GM18511 (cell line): ENCODE measurements around the gene ACER3.
A peak's percentile ranks its signal among the peaks of the same experiment; 100 is the strongest.
"Not testable (repeated sequence)": the region's sequence is repeated elsewhere in the genome, so short reads cannot be mapped to it uniquely, and the experiment has no call there.

Source experiments
- ATAC-seq: cut with Tn5 transposase; IDR thresholded peaks from one replicate; pipeline ENCODE4 v1.9.1; 2021; ENCODE audit warnings: mild to moderate bottlenecking, moderate library complexity; ENCODE audit not compliant: unreplicated experiment

ACER3 gene

DNA sequence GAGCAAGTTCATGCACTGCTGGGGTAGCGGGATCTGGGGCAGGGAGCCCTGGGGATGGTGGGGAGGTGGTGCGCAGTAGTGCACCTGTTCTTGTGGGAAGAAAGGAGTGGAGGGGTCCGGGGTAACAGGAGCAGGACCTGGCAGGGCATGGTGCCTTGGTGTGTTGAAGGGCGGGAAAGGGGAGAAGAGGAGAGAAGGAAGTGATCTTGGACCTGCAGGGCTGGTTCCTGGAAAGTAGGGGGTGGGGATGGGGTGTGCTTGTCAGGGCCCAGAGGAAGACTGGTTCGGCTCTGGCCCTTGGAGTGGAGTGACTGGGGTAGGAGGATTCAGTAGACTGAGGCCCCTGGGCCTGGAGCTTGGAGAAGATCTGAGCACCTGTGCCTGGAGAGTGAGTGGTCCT lies 195.2 kb downstream of the ACER3 start:
- ATAC-seq = no peak

DNA sequence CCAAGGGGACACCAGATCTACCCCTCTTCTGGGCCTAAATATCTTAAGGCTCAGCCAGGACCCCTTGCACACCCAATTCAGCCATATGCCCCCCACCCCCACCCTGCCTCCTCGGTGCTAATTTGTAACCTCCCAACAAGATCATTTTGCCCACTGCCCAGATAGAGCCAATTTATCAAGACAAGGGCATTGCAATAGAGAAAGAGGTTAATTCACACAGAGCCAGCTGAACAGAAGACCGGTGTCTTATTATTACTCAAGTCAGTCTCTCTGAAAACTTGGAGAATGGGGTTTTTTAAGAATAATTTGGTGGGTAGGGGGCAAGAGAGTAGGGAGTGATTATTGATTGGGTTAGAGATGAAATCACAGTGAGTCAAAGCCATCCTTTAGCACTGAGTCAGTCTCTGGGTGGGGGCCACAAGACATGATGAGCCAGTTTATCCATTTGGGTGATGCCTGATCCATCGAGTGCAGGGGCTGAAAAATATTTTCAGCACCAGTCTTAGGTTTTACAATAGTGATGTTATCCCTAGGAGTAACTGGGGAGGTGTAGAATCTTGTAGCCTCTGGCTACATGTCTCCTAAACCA lies 196.2 kb downstream of the ACER3 start:
- no peak for ATAC-seq

DNA sequence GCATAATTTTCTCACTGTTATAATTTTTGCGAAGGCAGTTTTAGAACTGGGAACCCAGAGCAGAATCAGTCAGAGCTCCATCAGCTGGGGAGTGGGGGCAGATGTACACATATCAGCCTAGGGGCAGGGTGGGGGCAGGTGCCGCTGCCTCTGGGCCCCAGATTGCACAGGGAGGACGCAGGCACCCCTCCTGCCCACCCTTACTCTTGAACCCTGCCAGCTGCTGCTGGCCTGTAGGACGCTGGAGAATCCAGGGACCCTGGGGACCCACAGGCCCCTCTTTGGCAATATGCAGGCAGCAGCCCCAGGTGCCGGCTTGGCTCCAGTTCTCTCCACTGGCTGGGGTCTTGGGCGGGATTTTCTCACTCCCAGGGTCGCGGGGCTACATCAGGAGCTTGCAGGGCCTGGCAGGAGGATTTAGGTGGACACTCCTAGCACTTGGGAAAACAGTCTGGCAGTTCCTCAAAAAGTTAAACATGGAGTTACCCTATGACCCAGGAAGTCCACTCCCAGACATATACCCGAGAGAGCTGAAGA lies 197.3 kb downstream of the ACER3 start:
- no peak for ATAC-seq

DNA sequence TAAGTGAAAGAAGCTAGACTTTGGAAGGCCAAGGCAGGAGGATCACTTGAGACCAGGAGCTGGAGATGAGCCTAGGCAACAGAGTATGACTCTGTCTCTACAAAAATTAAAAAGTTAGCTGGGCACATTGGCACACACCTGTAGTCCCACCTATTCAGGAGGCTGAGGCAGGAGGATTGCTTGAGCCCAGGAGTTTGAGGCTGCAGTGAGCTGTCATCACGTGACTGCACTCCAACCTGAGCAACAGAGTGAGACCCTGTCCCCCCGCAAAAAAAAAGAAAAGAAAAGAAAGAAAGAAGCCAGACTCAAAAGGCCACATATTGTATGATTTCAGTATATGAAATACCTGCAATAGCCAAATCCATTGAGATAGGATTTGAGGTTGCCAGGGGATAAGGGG lies 198.2 kb downstream of the ACER3 start:
- ATAC-seq = no peak

DNA sequence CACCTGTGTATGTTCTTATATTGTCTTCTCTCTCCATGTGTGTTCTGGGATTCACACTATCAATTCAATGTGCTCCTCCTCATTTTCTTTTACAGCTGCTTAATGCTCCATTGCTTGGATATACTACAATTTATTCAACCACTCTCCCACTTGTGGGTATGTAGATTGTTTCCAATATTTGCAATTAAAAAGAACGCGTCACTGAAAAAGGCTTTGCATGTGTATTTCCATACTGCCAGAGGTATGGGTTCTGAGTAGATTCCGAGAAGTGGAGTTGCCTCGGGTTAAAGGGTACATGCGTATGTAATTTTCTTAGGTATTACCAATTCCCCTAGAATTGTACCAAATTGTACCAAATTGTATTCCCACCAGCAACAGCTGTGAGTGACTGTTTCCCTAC lies 199.1 kb downstream of the ACER3 start:
- ATAC-seq = no peak

DNA sequence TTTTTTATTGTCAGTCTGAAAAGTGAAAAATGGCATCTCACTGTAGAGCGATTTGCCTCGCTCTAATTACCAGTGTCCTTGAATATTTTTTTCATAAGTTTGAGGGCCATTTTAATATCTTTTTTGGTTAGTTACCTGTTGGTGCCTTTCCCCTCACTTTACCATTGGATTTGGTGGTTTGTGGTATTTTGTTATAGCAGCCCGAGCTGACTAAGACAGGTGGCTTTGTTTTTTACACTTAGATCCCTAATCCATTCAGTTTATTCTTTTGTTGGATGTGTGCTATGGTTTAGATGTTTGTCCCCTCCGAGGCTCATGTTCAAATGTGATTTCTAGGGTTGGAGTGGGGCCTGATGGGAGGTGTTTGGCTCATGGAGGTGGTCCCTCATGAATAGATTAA lies 199.5 kb downstream of the ACER3 start:
- no peak for ATAC-seq

DNA sequence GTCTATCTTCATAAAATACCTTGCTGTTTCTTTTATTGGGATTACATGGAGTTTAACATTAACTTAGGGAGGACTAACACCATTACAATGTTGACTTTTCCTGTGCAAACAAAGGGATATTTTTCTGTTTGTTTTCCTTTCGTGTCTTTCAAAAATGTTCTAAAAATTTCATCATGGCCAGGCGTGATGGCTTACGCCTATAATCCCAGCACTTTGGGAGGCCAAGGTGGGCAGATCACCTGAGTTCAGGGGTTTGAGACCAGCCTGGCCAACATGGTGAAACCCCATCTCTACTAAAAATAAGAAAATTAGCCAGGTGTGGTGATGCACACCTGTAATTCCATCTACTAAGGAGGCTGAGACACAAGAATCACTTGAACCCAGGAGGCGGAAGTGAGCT lies 200.5 kb downstream of the ACER3 start:
- ATAC-seq = not testable (repeated sequence)

DNA sequence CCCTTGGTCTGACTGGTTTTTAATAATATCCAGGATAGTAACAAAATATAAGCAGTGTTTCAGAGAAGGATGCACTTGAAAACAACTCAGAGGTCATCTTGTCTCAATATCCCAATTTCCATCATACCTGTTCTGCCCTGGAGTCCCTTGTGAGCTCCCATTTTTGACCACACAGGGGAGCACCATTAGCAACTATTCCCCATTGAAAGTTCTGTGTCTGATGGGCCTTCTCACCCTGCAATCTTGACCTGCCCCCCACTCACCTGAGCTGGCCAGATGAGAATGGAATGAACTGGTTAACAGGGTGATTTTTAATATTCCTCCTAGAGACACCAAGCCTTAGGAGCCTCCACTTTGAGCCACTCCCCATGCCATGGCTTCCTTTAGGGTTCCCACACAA lies 202.2 kb downstream of the ACER3 start:
- no peak for ATAC-seq

DNA sequence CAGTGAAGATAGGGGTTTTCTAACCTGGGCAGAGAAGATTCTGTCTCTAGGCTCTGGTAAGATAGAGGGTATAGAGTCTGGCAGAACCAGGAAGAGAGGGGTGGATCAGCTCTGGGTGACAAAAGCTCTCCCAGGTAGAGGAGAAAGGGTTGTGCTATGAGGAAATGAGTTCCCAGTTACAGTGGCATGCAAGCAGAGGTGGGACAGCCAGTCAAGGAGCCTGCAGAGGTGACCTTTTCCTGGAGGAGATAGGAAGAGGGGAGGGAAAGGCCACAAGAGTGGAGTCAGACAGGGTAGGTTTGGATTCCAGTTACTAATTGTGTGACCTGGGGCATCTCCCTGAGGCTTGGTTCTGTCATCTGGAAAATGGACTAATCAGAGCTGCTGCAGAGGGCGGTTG lies 202.7 kb downstream of the ACER3 start:
- ATAC-seq = no peak

DNA sequence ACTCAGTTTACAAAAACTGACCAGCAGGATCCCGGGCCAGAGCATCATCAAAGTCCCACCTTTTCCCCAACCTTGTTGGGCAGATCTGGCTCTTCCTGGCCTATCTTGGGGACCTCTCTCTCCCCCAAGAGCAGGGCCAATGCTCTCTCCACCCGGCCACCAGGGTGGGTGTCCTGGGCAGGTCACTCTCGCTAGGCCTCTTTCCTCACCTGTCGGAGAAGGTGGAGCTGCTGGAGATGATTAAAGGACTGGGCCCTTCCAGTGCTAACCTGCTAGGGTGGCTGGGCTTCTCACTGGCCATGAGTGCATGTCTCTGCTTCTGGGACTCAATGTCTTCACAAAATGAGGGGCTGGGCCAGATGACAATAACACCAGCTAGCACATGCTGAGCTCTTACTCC lies 203.1 kb downstream of the ACER3 start:
- ATAC-seq = no peak

DNA sequence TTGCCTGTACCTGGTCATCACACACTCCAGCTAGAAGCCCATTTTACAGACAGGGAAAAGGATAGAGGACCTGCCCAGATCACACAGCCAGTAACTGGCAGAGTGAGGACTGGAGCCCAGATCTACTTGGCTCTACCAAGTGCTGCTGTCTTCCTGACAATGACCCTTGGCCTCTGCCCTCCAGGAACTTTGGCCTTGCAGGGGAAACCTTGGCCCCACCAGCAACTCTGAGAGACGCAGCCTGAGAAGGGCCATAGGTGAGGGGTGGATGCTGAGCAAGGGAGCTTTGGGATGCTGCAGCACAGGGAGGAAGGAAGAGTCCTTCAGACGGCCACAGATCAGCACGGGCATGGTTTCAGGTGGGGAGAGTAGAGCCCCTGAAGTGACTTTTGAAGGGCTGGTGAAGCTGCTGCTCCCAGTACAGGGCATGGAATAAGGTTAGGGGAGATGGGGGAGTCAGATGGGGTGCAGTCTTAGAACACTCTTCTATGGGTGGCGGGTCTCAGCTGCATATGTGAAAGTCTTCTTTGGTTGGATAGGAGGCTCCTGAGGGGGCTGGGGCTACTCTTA lies 204.0 kb downstream of the ACER3 start:
- ATAC-seq = no peak

DNA sequence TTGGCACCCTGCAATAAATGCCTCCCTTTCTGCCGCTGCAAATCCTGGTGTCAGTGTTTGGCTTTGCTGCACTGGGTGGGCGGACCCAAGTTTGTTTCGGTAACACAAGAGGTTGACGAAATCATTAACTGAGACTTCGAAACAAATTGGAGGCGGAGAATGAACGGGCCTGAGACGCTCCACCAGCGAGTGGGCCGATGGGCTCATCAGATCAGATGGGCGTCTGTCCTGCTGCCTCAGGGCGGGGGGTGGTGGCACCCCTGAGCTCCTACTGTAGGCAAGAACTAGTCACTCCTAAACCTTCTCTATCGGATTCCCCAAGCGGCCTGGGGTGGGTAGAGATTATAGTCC lies 205.1 kb downstream of the ACER3 start:
- ATAC-seq = no peak

DNA sequence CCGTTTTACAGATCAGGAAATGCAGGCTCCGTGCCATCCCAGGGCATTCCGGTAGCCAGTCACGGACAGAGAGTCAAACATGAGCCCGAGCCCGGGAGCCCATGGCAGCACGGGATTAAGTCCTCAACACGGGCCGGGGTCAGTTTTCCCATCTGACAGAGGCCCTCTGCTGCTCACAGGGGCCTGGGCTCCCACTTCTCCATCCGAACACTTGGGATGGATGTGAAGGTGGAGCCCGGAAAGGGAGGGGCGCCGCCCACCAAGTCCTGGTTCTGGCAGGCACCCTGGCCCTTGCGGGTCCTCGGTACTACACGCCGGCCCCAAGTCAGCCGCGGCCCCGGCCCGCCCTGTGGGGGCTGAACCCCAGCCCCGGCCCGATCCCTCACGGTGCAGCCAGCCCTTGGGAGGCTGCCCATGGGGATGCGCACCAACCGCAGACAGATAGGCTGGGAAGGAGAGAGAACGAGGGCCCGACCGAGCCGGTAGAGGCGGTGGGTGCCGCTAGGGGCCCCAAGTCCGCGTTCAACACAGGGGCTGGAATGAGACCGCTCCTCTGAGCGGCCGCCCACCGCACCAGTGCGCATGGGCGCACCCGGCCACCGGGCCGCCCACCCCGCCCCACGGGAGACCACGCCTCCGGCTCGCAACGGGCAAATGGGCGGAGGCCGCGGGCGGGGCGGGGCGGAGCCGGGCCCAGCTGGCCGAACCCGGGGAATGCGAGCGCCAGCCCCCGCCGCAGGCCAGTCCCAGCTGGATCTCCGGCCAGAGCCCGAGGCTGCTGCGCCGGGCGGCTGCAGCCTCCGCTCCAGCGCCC lies 205.7 kb downstream of the ACER3 start, which contains the start of gene CAPN5:
CAPN5 (plus strand) TSS at position 743 of the 814 bp plus-strand sequence. CDS start 17,916 bp downstream, outside the sequence.
- ATAC-seq = peak; percentile 88

DNA sequence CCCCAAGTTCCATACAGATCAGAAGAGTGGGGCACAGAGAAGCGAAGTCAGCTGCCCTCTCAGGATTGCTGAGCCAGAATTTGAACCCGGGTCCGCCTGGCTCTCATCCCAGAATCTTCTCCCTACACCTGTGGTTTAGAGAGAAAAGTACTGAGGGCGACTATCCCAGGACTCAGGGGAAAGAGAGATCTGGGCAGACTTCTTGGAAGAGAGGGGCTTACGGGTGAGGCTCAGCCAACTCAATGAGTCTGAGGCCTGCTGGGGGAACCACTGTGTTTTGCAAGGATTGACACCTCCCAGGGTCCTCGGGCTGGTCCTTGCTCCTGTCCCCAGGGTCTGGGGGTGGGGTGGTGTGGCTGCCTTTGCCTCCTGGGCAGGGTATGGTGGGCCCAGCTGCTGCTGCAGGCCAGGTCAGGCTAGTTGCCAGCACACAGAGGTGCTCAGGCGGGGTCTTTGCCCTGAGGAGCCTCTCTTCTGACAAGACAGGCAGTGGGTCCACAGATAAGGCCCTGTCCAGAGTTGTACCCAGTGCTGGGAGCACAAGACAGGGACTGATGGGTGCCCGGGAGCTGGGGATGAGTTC lies 207.2 kb downstream of the ACER3 start:
- no peak for ATAC-seq

DNA sequence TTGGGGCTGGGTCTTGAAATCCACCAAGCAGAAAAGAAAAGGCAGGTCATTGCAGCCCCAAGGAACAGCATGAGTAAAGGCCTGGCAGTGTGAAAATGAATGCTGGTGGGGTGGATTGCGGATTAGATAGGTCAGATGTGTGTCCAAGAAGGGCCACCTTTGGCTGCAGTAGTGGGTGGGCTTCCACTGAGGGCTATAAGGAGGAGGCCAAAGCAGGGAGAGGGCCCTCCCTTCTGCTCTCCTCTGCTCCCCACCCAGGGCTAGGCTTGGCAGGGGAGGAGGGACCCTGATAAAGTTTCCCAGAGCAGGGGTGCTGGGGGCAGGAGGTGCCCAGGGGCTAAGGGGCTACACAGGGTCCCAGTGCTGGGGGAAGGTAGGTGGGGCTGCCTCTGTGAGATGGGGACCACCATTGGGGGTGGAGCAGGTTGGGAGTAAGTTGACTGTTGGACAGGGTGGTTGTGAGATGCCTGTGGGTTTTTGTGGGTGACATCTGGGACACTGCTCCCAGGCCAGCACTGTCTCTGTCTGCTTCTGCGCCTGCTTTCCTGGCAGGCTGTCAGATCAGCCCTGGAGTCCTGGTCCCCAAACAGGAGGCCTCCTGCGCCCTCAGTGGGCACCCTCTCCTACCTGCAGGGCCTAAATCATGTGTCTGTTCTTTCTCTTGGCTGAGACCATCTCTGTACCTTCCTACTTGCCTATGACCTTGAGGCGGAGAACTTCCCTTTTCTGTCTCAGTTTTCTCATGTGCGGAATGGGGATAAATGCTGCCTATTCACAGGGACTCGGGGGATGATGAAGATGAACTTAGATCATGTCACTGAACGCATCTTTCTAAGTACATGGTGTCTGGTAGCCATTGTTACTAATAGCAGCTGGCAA lies 208.0 kb downstream of the ACER3 start:
- no peak for ATAC-seq

DNA sequence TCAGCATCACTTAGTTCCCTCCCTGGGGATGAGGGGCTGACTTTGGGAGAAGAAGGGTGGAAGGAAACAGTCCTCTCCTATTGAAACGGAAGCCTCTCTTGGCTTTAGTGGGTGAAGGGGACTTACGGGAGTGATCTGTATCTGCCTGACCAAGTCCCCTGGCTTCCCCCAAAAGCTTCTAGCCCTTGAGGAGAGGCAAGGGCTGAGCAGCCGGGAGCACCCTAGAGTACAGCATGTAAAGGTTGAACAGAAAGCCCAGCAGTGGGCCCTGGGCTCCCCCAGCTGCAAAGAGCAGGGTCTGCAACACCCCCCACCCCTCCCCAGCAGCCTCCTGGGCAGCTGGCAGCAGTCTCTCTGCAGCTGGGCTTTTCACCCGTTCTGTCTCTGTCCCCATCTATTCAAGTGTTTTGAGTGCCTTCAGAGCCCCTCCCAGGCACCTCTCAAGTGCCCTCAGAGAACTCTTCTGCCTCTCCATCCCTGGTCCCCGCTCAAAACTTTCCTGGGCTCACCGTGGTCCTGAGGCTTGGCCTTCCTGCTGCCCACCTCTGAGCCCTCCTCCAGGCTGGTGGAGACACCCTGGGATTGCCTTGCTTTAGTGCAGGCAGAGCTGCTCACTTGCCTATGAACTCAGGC lies 208.7 kb downstream of the ACER3 start:
- ATAC-seq = no peak

DNA sequence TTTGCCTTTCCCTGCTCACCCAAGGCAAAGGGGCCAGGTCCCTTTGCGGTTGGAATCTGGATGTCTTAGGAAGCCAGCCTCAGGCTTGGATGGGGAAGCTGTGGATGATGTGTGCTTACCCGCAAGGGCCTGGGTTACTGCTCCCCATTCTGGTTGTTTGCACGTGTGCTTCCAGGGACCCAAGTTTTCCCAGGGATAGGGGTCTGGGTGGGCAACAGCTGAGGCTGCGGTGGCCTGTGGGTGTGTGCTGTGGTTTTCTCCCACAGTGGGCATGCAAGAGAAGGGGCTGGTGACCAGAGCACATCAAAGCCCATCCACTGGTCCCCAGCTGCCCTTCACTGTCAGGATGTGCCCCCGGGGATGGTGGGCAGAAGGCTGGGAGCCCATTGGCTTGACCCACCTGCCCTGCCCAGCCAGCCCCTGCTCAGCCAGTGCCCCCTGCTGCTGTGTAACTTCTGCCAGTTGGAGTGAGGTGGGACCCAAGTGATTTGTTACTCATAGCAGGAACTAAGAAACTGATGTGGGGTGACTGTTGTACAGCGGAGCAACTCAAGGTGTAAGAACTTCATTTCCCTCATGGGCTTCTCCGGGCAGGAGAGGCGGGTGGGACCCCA lies 209.4 kb downstream of the ACER3 start:
- ATAC-seq = no peak

DNA sequence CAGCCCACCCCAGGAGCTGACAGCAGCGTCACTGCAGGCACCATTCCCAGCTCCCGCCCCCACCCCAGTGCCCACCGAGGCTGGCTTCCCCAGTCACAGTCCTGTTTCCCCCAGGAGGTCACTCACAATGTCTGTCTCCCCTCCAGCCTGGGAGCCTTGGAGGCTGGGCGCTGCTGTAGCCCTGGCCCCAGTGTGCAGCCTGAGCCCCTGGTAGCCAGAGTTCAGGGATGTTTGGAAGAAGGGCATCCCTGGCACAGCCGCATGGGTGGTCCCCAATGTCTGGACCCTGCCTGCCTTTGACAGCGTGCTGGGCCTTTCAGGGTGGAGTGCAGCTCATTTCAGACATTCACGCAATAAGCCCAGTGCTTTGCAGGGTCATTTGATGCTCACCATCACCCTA lies 210.4 kb downstream of the ACER3 start:
- ATAC-seq = no peak

DNA sequence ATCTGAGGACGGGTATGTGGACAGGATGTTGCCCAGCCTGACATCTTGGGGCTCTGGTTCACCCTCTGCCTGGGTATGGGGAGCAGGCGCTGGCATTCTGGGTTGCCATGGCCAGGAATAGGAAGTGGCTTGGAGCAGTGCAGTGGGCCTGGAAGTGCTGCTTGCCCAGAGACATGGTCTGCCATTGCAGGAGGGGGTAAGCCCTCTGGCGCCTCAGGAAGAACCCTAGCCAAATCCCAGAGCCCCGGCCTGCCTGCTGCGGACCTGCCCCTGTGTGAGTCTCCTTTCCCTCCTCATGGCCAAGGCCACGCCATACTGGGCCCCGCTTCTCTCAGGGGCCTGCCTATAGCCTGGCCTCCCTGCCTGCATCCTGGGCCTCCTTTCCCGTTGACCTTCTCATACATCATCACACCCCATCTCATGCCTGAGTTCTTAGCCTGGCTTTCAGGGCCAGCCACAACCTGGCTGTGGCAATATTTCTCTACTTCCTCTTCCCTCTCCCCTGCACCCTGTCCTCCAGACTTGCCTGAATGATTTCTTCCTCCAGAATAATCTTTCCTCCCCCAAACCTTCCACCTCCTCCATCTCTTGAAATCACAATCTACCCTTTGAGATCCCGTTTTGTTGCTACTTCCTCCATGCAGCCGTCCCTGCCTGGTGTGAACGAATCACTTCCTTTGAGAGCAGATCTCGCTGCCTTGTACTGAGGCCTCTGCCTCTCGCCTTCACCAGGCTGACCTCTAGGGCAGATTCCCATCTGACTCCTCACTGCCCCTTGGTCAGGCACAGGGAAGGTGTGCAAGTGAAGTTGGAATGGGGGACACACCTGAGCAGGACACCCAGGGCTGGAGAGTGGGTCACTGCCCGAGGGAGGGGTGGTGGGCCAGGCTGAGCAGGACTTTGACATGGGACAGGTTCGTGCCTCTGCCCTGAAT lies 211.2 kb downstream of the ACER3 start:
- no peak for ATAC-seq
